SHP77 (cell line): ENCODE data around the gene AOPEP.
"Not testable (repeated sequence)": the region's sequence is repeated elsewhere in the genome, so short reads cannot be mapped to it uniquely, and the experiment has no call there.

Source experiments
- DNase-seq, 2 experiments: peaks; one replicate each; lab custom pipeline; 2025; lab: John Stamatoyannopoulos, UW

Gene AOPEP

GRCh38 chr9:94934816-94935328 is 208.4 kb downstream of the AOPEP start:
- no peak for DNase-seq

- no peak for DNase-seq
These were observed 208.9 kb downstream of the AOPEP start for GRCh38 chr9:94935396-94935795.

- DNase-seq: no peak
These were observed 209.9 kb downstream of the AOPEP start for GRCh38 chr9:94936419-94936818.

GRCh38 chr9:94937214-94937903 is 210.9 kb downstream of the AOPEP start:
- no peak for DNase-seq

GRCh38 chr9:94938384-94938783 is 211.9 kb downstream of the AOPEP start:
- DNase-seq: no peak

GRCh38 chr9:94940296-94940695 is 213.8 kb downstream of the AOPEP start:
- DNase-seq: not testable (repeated sequence)

- no peak for DNase-seq
These were observed 214.8 kb downstream of the AOPEP start for GRCh38 chr9:94941211-94941875.

- DNase-seq: no peak
These were observed 218.1 kb downstream of the AOPEP start for GRCh38 chr9:94944626-94945025.

GRCh38 chr9:94945197-94946144 is 219.0 kb downstream of the AOPEP start:
- DNase-seq: peak; percentile 41 to 62

GRCh38 chr9:94946256-94946655 is 219.8 kb downstream of the AOPEP start:
- DNase-seq: no peak

GRCh38 chr9:94948567-94949235 is 222.2 kb downstream of the AOPEP start:
- no peak for DNase-seq

- DNase-seq: no peak
These were observed 222.9 kb downstream of the AOPEP start for GRCh38 chr9:94949370-94949769.

- DNase-seq: no peak
These were observed 223.6 kb downstream of the AOPEP start for GRCh38 chr9:94950040-94950578.

- DNase-seq: peak in 1 of 2 experiments; percentile 42
These were observed 224.3 kb downstream of the AOPEP start for GRCh38 chr9:94950579-94951323.

GRCh38 chr9:94951324-94952135 is 225.0 kb downstream of the AOPEP start:
- DNase-seq: no peak

GRCh38 chr9:94952565-94953373 is 226.3 kb downstream of the AOPEP start:
- DNase-seq: no peak

- DNase-seq: no peak
These were observed 230.2 kb downstream of the AOPEP start for GRCh38 chr9:94956731-94957130.

- DNase-seq: no peak
These were observed 234.5 kb downstream of the AOPEP start for GRCh38 chr9:94960964-94961363.

GRCh38 chr9:94961870-94962269 is 235.4 kb downstream of the AOPEP start:
- no peak for DNase-seq
